ENCODE data around the gene KRTAP4-6.

- no peak for TF ChIP-seq POLR2A (IDR thresholded peaks at IDR 0.05)
- TF ChIP-seq CTCF (IDR thresholded peaks at IDR 0.05): no peak
These were observed 41.9 kb downstream of the KRTAP4-6 start for GRCh38 chr17:41098481-41098880.
